Endodermal cell (in vitro differentiated cells): Measurements from ENCODE around the gene AGBL3. TPM values are rescaled to one million over a fixed set of nuclear protein-coding genes. Genes with fewer than 3 reads are reported as not detected.

Experiments
- DNase-seq: peaks from one replicate; pipeline ENCODE4 v3.0.0-alpha.2; 2017
- H3K27ac ChIP-seq: 2 replicates; pipeline ENCODE4 v1.5.1; 2013; ENCODE audit warnings: mild to moderate bottlenecking, low read depth, low read length, moderate library complexity
- H3K27me3 ChIP-seq: 2 replicates; pipeline ENCODE4 v1.6.1; 2013; ENCODE audit warnings: mild to moderate bottlenecking, low read length, moderate library complexity; ENCODE audit not compliant: insufficient read depth, control insufficient read depth, poor library complexity, severe bottlenecking
- H3K36me3 ChIP-seq: 2 replicates; pipeline ENCODE4 v1.7.0; 2013; ENCODE audit warnings: mild to moderate bottlenecking, low read length, moderate library complexity; ENCODE audit not compliant: control insufficient read depth, insufficient read depth
- H3K4me1 ChIP-seq: one replicate; pipeline ENCODE4 v1.7.0; 2013; ENCODE audit warnings: low read length; ENCODE audit not compliant: control insufficient read depth, insufficient read depth
- H3K4me3 ChIP-seq: 2 replicates; pipeline ENCODE4 v1.5.1; 2013; ENCODE audit warnings: mild to moderate bottlenecking, low read length, moderate library complexity
- H3K9ac ChIP-seq: 2 replicates; pipeline ENCODE4 v1.6.1; 2013; ENCODE audit warnings: mild to moderate bottlenecking, low read length, moderate library complexity; ENCODE audit not compliant: poor library complexity, severe bottlenecking; ENCODE audit errors: extremely low read depth
- H3K9me3 ChIP-seq: 2 replicates; pipeline ENCODE4 v1.6.1; 2013; ENCODE audit warnings: mild to moderate bottlenecking, low read length, moderate library complexity; ENCODE audit not compliant: control insufficient read depth
- H3K27ac Mint-ChIP-seq: 2 replicates; pipeline ENCODE4 v1.8.0; 2020; ENCODE audit warnings: mixed read lengths
- H3K27me3 Mint-ChIP-seq: 2 replicates; pipeline ENCODE4 v1.8.0; 2021; ENCODE audit warnings: mild to moderate bottlenecking, mixed read lengths; ENCODE audit not compliant: insufficient read depth
- H3K36me3 Mint-ChIP-seq: 2 replicates; pipeline ENCODE4 v1.8.0; 2020; ENCODE audit warnings: low read depth, mixed read lengths
- H3K4me1 Mint-ChIP-seq: 2 replicates; pipeline ENCODE4 v1.8.0; 2020; ENCODE audit warnings: mixed read lengths
- H3K4me3 Mint-ChIP-seq: 2 replicates; pipeline ENCODE4 v1.8.0; 2020; ENCODE audit warnings: mild to moderate bottlenecking, moderate library complexity, mixed read lengths
- H3K9me3 Mint-ChIP-seq: 2 replicates; pipeline ENCODE4 v1.8.0; 2020; ENCODE audit warnings: mild to moderate bottlenecking, mixed read lengths
- CTCF ChIP-seq: fragments of 200-600 bp; sonication (generic); conservative IDR thresholded peaks from 2 replicates; pipeline ENCODE4 v1.5.0; 2021; ENCODE audit warnings: antibody characterized with exemption, mild to moderate bottlenecking
- WGBS, 2 experiments: methylation state at CpG; one replicate each; pipeline versions ENCODE4 v1.1.5 to v1.1.7; 2013; ENCODE audit warnings: missing lambda C conversion rate in 2 of 2, mixed read lengths in 1 of 2; ENCODE audit not compliant: insufficient coverage in 1 of 2, insufficient read length in 1 of 2; 5-methylcytosine and 5-hydroxymethylcytosine counted together
- total RNA-seq, 2 donors: library from RNA; stranded (reverse); fragmentation: NEBNext Ultra II Directional in 1 of 2; extraction: Animal tissue kit (Norgen Biotek cat#: 25700) in 1 of 2; gene quantifications; 2 replicates in 1 of 2; 3 replicates in 1 of 2; pipeline ENCODE4 v1.2.1, GENCODE V29; 2021

The AGBL3 gene
- total RNA-seq, 2 donors from 2014 or later: 2.6 to 5.0 TPM

- H3K36me3 Mint-ChIP-seq: no peaks in the 10 kb centered on the region
- H3K9ac ChIP-seq: no peak overlapping the region
- H3K4me1 Mint-ChIP-seq: no peaks in the 10 kb centered on the region
- no peak overlapping the region for H3K27ac Mint-ChIP-seq
- no peak overlapping the region for H3K4me3 ChIP-seq
- H3K4me1 ChIP-seq: no peaks in the 10 kb centered on the region
- H3K27me3 ChIP-seq: no peaks in the 10 kb centered on the region
- no peaks in the 10 kb centered on the region for H3K36me3 ChIP-seq
- no peak overlapping the region for H3K27ac ChIP-seq
- H3K4me3 Mint-ChIP-seq: no peak overlapping the region
- WGBS, 2 experiments: 89 to 92% methylated on average over 6 of the region's 6 CpGs
- H3K27me3 Mint-ChIP-seq: no peaks in the 10 kb centered on the region
- H3K9me3 Mint-ChIP-seq: no peaks in the 10 kb centered on the region
- H3K9me3 ChIP-seq: no peaks in the 10 kb centered on the region
- DNase-seq: no peak
- TF ChIP-seq CTCF: no peak
Observed at GRCh38 chr7:135147341-135147898, 161.1 kb downstream of the AGBL3 start.

- Mint-ChIP-seq H3K9me3 (peaks cover 5% of the 10 kb centered on the region), H3K27me3 (no peaks in the 10 kb centered on the region), H3K4me3 (no peak within 1 kb of the TSS), H3K36me3 (no peaks in the 10 kb centered on the region), H3K27ac (no peak within 1 kb of the TSS), H3K4me1 (no peaks in the 10 kb centered on the region)
- no peaks in the 10 kb centered on the region for H3K27me3 ChIP-seq
- no peaks in the 10 kb centered on the region for H3K36me3 ChIP-seq
- H3K4me1 ChIP-seq: no peaks in the 10 kb centered on the region
- TF ChIP-seq CTCF: no peak
- no peaks in the 10 kb centered on the region for H3K9me3 ChIP-seq
- H3K9ac ChIP-seq: no peak within 1 kb of the TSS
- DNase-seq: no peak
- H3K27ac ChIP-seq: no peak within 1 kb of the TSS
- WGBS, 2 experiments: 83 to 93% methylated on average over 9 to 13 of the region's 13 CpGs
- H3K4me3 ChIP-seq: no peak within 1 kb of the TSS
Observed at GRCh38 chr7:135147899-135148721, 161.8 kb downstream of the AGBL3 start, which contains the start of gene TMEM140. TMEM140 (plus strand) TSS chr7:135148072; CDS start chr7:135164442, 16,370 bp downstream.

- no peaks in the 10 kb centered on the region for H3K4me1 ChIP-seq
- no peak overlapping the region for H3K4me3 ChIP-seq
- H3K27ac ChIP-seq: no peak overlapping the region
- Mint-ChIP-seq H3K4me1 (no peaks in the 10 kb centered on the region), H3K4me3 (no peak overlapping the region), H3K27me3 (no peaks in the 10 kb centered on the region), H3K36me3 (peaks cover 4% of the 10 kb centered on the region), H3K9me3 (peaks cover 22% of the 10 kb centered on the region), H3K27ac (no peak overlapping the region)
- DNase-seq: no peak
- TF ChIP-seq CTCF: no peak
- H3K27me3 ChIP-seq: no peaks in the 10 kb centered on the region
- H3K36me3 ChIP-seq: no peaks in the 10 kb centered on the region
- peaks cover 5% of the 10 kb centered on the region for H3K9me3 ChIP-seq
- H3K9ac ChIP-seq: no peak overlapping the region
- WGBS, 2 experiments: 90 to 92% methylated on average over 8 of the region's 8 CpGs
Observed at GRCh38 chr7:135150072-135150782, 163.9 kb downstream of the AGBL3 start.
